ENCODE results near the gene MAGEB2.

The MAGEB2 gene

GRCh38 chrX:30228526-30228925, 13.2 kb downstream of the MAGEB2 start:
- Histone ChIP-seq H2AFZ (ENCODE audit: insufficient read depth, low read length, poor library complexity) (no peak overlapping the region), H3K4me2 (ENCODE audit: low read length) (no peak overlapping the region), H3K23ac (ENCODE audit: low read length) (no peak overlapping the region), H4K12ac (ENCODE audit: low read depth, low read length) (no peak overlapping the region), H3K36me3 (ENCODE audit: control insufficient read depth in 1 of 2, insufficient read depth in 2 of 2, low read length in 2 of 2) (no peaks in the 10 kb centered on the region), H4K8ac (ENCODE audit: low read depth, low read length) (no peak overlapping the region), H2AK5ac (ENCODE audit: low read length) (no peak overlapping the region), H3K14ac (ENCODE audit: low read length) (no peak overlapping the region), H3K9me3 (ENCODE audit: insufficient read depth, low read depth, low read length) (no peaks in the 10 kb centered on the region), H3K79me2 (ENCODE audit: control insufficient read depth, insufficient read depth, low read length, poor library complexity) (no peaks in the 10 kb centered on the region), H2BK12ac (ENCODE audit: low read length) (no peak overlapping the region), H3K18ac (ENCODE audit: low read length) (no peak overlapping the region), H3K4ac (ENCODE audit: low read depth, low read length) (no peak overlapping the region), H4K91ac (ENCODE audit: low read depth, low read length) (no peak overlapping the region), H3K79me1 (ENCODE audit: low read length) (no peaks in the 10 kb centered on the region), H3K9ac (ENCODE audit: low read length) (no peak overlapping the region), H3K4me3 (ENCODE audit: low read depth, low read length) (no peak overlapping the region), H2BK5ac (ENCODE audit: low read depth, low read length, poor library complexity) (no peak overlapping the region), H3K27me3 (ENCODE audit: insufficient read depth, low read length) (no peaks in the 10 kb centered on the region), H3K4me1 (ENCODE audit: control insufficient read depth in 1 of 2, insufficient read depth in 2 of 2, low read length in 2 of 2) (no peaks in the 10 kb centered on the region), H2BK120ac (ENCODE audit: insufficient read depth, low read length, poor library complexity) (no peak overlapping the region), H3K27ac (ENCODE audit: low read depth, low read length) (no peak overlapping the region)
- no CpG with 5 or more reads among the region's 1 CpG for WGBS (ENCODE audit: extremely low coverage, insufficient coverage, insufficient read length)
- no peak for DNase-seq

GRCh38 chrX:30230395-30230794, 15.0 kb downstream of the MAGEB2 start, which contains the start of gene MAGEB3:
TSS of gene MAGEB3 (plus strand) at chrX:30230657. CDS start at chrX:30235925, 5,268 bp downstream.
- Histone ChIP-seq H3K9ac (ENCODE audit: low read length) (no peak within 1 kb of the TSS), H3K36me3 (ENCODE audit: control insufficient read depth in 1 of 2, insufficient read depth in 2 of 2, low read length in 2 of 2) (no peaks in the 10 kb centered on the region), H4K12ac (ENCODE audit: low read depth, low read length) (no peak within 1 kb of the TSS), H3K4me3 (ENCODE audit: low read depth, low read length) (no peak within 1 kb of the TSS), H4K91ac (ENCODE audit: low read depth, low read length) (no peak within 1 kb of the TSS), H3K18ac (ENCODE audit: low read length) (no peak within 1 kb of the TSS), H3K4ac (ENCODE audit: low read depth, low read length) (no peak within 1 kb of the TSS), H2AFZ (ENCODE audit: insufficient read depth, low read length, poor library complexity) (no peak within 1 kb of the TSS), H2BK12ac (ENCODE audit: low read length) (no peak within 1 kb of the TSS), H3K27ac (ENCODE audit: low read depth, low read length) (no peak within 1 kb of the TSS), H3K27me3 (ENCODE audit: insufficient read depth, low read length) (no peaks in the 10 kb centered on the region), H3K79me1 (ENCODE audit: low read length) (no peaks in the 10 kb centered on the region), H2BK120ac (ENCODE audit: insufficient read depth, low read length, poor library complexity) (no peak within 1 kb of the TSS), H3K9me3 (ENCODE audit: insufficient read depth, low read depth, low read length) (no peaks in the 10 kb centered on the region), H3K79me2 (ENCODE audit: control insufficient read depth, insufficient read depth, low read length, poor library complexity) (no peaks in the 10 kb centered on the region), H3K23ac (ENCODE audit: low read length) (no peak within 1 kb of the TSS), H3K14ac (ENCODE audit: low read length) (no peak within 1 kb of the TSS), H2AK5ac (ENCODE audit: low read length) (no peak within 1 kb of the TSS), H3K4me2 (ENCODE audit: low read length) (no peak within 1 kb of the TSS), H4K8ac (ENCODE audit: low read depth, low read length) (no peak within 1 kb of the TSS), H2BK5ac (ENCODE audit: low read depth, low read length, poor library complexity) (no peak within 1 kb of the TSS), H3K4me1 (ENCODE audit: control insufficient read depth in 1 of 2, insufficient read depth in 2 of 2, low read length in 2 of 2) (no peaks in the 10 kb centered on the region)
- DNase-seq: no peak
- no CpG with 5 or more reads among the region's 4 CpGs for WGBS (ENCODE audit: extremely low coverage, insufficient coverage, insufficient read length)

- Histone ChIP-seq H3K27me3 (ENCODE audit: insufficient read depth, low read length) (no peaks in the 10 kb centered on the region), H4K91ac (ENCODE audit: low read depth, low read length) (no peak within 1 kb of the TSS), H3K27ac (ENCODE audit: low read depth, low read length) (no peak within 1 kb of the TSS), H3K79me2 (ENCODE audit: control insufficient read depth, insufficient read depth, low read length, poor library complexity) (no peaks in the 10 kb centered on the region), H4K8ac (ENCODE audit: low read depth, low read length) (no peak within 1 kb of the TSS), H2AK5ac (ENCODE audit: low read length) (no peak within 1 kb of the TSS), H2BK120ac (ENCODE audit: insufficient read depth, low read length, poor library complexity) (no peak within 1 kb of the TSS), H3K9me3 (ENCODE audit: insufficient read depth, low read depth, low read length) (no peaks in the 10 kb centered on the region), H3K36me3 (ENCODE audit: control insufficient read depth in 1 of 2, insufficient read depth in 2 of 2, low read length in 2 of 2) (no peaks in the 10 kb centered on the region), H3K9ac (ENCODE audit: low read length) (no peak within 1 kb of the TSS), H3K4me1 (ENCODE audit: control insufficient read depth in 1 of 2, insufficient read depth in 2 of 2, low read length in 2 of 2) (no peaks in the 10 kb centered on the region), H3K4me3 (ENCODE audit: low read depth, low read length) (no peak within 1 kb of the TSS), H3K79me1 (ENCODE audit: low read length) (no peaks in the 10 kb centered on the region), H3K18ac (ENCODE audit: low read length) (no peak within 1 kb of the TSS), H2BK5ac (ENCODE audit: low read depth, low read length, poor library complexity) (no peak within 1 kb of the TSS), H3K23ac (ENCODE audit: low read length) (no peak within 1 kb of the TSS), H3K4me2 (ENCODE audit: low read length) (no peak within 1 kb of the TSS), H2BK12ac (ENCODE audit: low read length) (no peak within 1 kb of the TSS), H3K4ac (ENCODE audit: low read depth, low read length) (no peak within 1 kb of the TSS), H4K12ac (ENCODE audit: low read depth, low read length) (no peak within 1 kb of the TSS), H3K14ac (ENCODE audit: low read length) (no peak within 1 kb of the TSS), H2AFZ (ENCODE audit: insufficient read depth, low read length, poor library complexity) (no peak within 1 kb of the TSS)
- no peak for DNase-seq
- WGBS (ENCODE audit: extremely low coverage, insufficient coverage, insufficient read length): no CpG with 5 or more reads among the region's 10 CpGs
These were observed 26.5 kb downstream of the MAGEB2 start, which contains the start of gene MAGEB4 for GRCh38 chrX:30241724-30242415. TSS of gene MAGEB4 (plus strand) at chrX:30242000. CDS start at chrX:30242136, 136 bp downstream.

- no CpG with 5 or more reads among the region's 38 CpGs for WGBS (ENCODE audit: extremely low coverage, insufficient coverage, insufficient read length)
- Histone ChIP-seq H2BK120ac (ENCODE audit: insufficient read depth, low read length, poor library complexity) (no peak within 1 kb of the TSS), H2BK12ac (ENCODE audit: low read length) (no peak within 1 kb of the TSS), H3K23ac (ENCODE audit: low read length) (no peak within 1 kb of the TSS), H4K8ac (ENCODE audit: low read depth, low read length) (no peak within 1 kb of the TSS), H2AFZ (ENCODE audit: insufficient read depth, low read length, poor library complexity) (no peak within 1 kb of the TSS), H3K79me2 (ENCODE audit: control insufficient read depth, insufficient read depth, low read length, poor library complexity) (no peaks in the 10 kb centered on the region), H3K4me1 (ENCODE audit: control insufficient read depth in 1 of 2, insufficient read depth in 2 of 2, low read length in 2 of 2) (no peaks in the 10 kb centered on the region), H3K27ac (ENCODE audit: low read depth, low read length) (no peak within 1 kb of the TSS), H3K9me3 (ENCODE audit: insufficient read depth, low read depth, low read length) (no peaks in the 10 kb centered on the region), H3K27me3 (ENCODE audit: insufficient read depth, low read length) (no peaks in the 10 kb centered on the region), H3K36me3 (ENCODE audit: control insufficient read depth in 1 of 2, insufficient read depth in 2 of 2, low read length in 2 of 2) (no peaks in the 10 kb centered on the region), H4K91ac (ENCODE audit: low read depth, low read length) (no peak within 1 kb of the TSS), H3K4me3 (ENCODE audit: low read depth, low read length) (no peak within 1 kb of the TSS), H3K14ac (ENCODE audit: low read length) (no peak within 1 kb of the TSS), H3K18ac (ENCODE audit: low read length) (no peak within 1 kb of the TSS), H3K4me2 (ENCODE audit: low read length) (no peak within 1 kb of the TSS), H2AK5ac (ENCODE audit: low read length) (no peak within 1 kb of the TSS), H3K9ac (ENCODE audit: low read length) (no peak within 1 kb of the TSS), H2BK5ac (ENCODE audit: low read depth, low read length, poor library complexity) (no peak within 1 kb of the TSS), H3K4ac (ENCODE audit: low read depth, low read length) (no peak within 1 kb of the TSS), H4K12ac (ENCODE audit: low read depth, low read length) (no peak within 1 kb of the TSS), H3K79me1 (ENCODE audit: low read length) (no peaks in the 10 kb centered on the region)
- DNase-seq: no peak
These were observed 31.6 kb downstream of the MAGEB2 start, which contains the start of gene MAGEB1 for GRCh38 chrX:30246769-30247489. TSS of gene MAGEB1 (plus strand) at chrX:30247146. CDS start at chrX:30250494, 3,348 bp downstream.

Data from trophoblast cell (in vitro differentiated cells and primary cell).